GM19328 (cell line): Measurements from ENCODE around the gene POLN.
"Not testable (repeated sequence)": the region's sequence is repeated elsewhere in the genome, so short reads cannot be mapped to it uniquely, and the experiment has no call there.

Experiments
- ATAC-seq: cut with Tn5 transposase; IDR thresholded peaks from one replicate; pipeline ENCODE4 v1.9.1; 2021; ENCODE audit warnings: mild to moderate bottlenecking, moderate library complexity; ENCODE audit not compliant: unreplicated experiment

POLN gene

GRCh38 chr4:2044542-2045517 is 197.1 kb downstream of the POLN start:
- ATAC-seq: no peak

- no peak for ATAC-seq
These were observed 197.8 kb downstream of the POLN start for GRCh38 chr4:2044119-2044485.

GRCh38 chr4:2043396-2044118 is 198.4 kb downstream of the POLN start:
- ATAC-seq: no peak

GRCh38 chr4:2042947-2043395 is 198.9 kb downstream of the POLN start:
- no peak for ATAC-seq

- ATAC-seq: peak; percentile 45
These were observed 199.5 kb downstream of the POLN start for GRCh38 chr4:2042204-2042946.

GRCh38 chr4:2041239-2042130 is 200.4 kb downstream of the POLN start:
- peak; percentile 69 for ATAC-seq

GRCh38 chr4:2040391-2041238 is 201.3 kb downstream of the POLN start:
- ATAC-seq: no peak

- no peak for ATAC-seq
These were observed 205.1 kb downstream of the POLN start for GRCh38 chr4:2036866-2037265.

- ATAC-seq: no peak
These were observed 205.6 kb downstream of the POLN start for GRCh38 chr4:2036327-2036726.

- ATAC-seq: not testable (repeated sequence)
These were observed 210.8 kb downstream of the POLN start for GRCh38 chr4:2031161-2031560.

- not testable (repeated sequence) for ATAC-seq
These were observed 214.8 kb downstream of the POLN start for GRCh38 chr4:2027120-2027519.

- no peak for ATAC-seq
These were observed 216.1 kb downstream of the POLN start for GRCh38 chr4:2025817-2026216.

GRCh38 chr4:2024683-2025082 is 217.2 kb downstream of the POLN start:
- ATAC-seq: no peak
